CD4-positive, alpha-beta T cell (primary cell): ENCODE data around the gene KRT1. TPM values are rescaled to one million over a fixed set of nuclear protein-coding genes. Genes with fewer than 3 reads are reported as not detected.

Experiments
- ATAC-seq: fragments of 200-7000 bp; cut with Tn5 transposase; one replicate; pipeline ENCODE4 v1.10.0; 2022; ENCODE audit warnings: mild to moderate bottlenecking; ENCODE audit not compliant: poor library complexity
- CTCF ChIA-PET: fragments of 350-600 bp; sonication (Branson Sonifier 250); formaldehyde crosslinking; loops from one replicate; lab custom pipeline; 2021; ENCODE audit warnings: antibody characterized with exemption, inconsistent platforms; lab: Charles Lee
- POLR2A ChIA-PET: fragments of 350-600 bp; sonication (Branson Sonifier 250); formaldehyde crosslinking; loops from one replicate; lab custom pipeline; 2021; ENCODE audit warnings: antibody characterized with exemption, inconsistent platforms; lab: Charles Lee
- DNase-seq, 14 experiments: peaks; one replicate each; pipeline ENCODE4 v3.0.0-alpha.2; 2013 to 2020; ENCODE audit warnings: mixed read lengths in 2 of 14
- H3K27ac ChIP-seq, 2 donors: one replicate each; pipeline versions ENCODE4 v1.5.1 to v1.7.0; 2013; ENCODE audit warnings: low read length in 2 of 2, low read depth in 1 of 2, mild to moderate bottlenecking in 1 of 2
- H3K27me3 ChIP-seq, 2 experiments: 1 replicate in 1 of 2; 2 replicates in 1 of 2; pipeline versions ENCODE4 v1.6.1 to v1.7.0; 2013; ENCODE audit warnings: low read length in 2 of 2, control low read depth in 1 of 2, mild to moderate bottlenecking in 1 of 2, moderate library complexity in 1 of 2; ENCODE audit not compliant: insufficient read depth in 2 of 2, control insufficient read depth in 1 of 2
- H3K36me3 ChIP-seq: one replicate; pipeline ENCODE4 v1.6.1; 2013; ENCODE audit warnings: low read length, control low read depth; ENCODE audit not compliant: insufficient read depth
- H3K4me1 ChIP-seq: one replicate; pipeline ENCODE4 v1.6.1; 2013; ENCODE audit warnings: low read length, control low read depth; ENCODE audit not compliant: insufficient read depth
- H3K4me3 ChIP-seq: one replicate; pipeline ENCODE4 v1.5.1; 2013; ENCODE audit warnings: mild to moderate bottlenecking, low read length, moderate library complexity
- H3K9me3 ChIP-seq, 2 experiments: 1 replicate in 1 of 2; 2 replicates in 1 of 2; pipeline versions ENCODE4 v1.6.1 to v1.7.0; 2013; ENCODE audit warnings: low read length in 2 of 2, mild to moderate bottlenecking in 2 of 2, control low read depth in 1 of 2, moderate library complexity in 1 of 2; ENCODE audit not compliant: control insufficient read depth in 1 of 2, insufficient read depth in 1 of 2
- H3K27ac Mint-ChIP-seq: one replicate; pipeline ENCODE4 v1.8.0; 2020; ENCODE audit warnings: mixed read lengths
- H3K27me3 Mint-ChIP-seq: one replicate; pipeline ENCODE4 v1.8.0; 2021; ENCODE audit warnings: mixed read lengths
- H3K36me3 Mint-ChIP-seq: one replicate; pipeline ENCODE4 v1.8.0; 2021; ENCODE audit warnings: low read depth, mixed read lengths
- H3K4me1 Mint-ChIP-seq: one replicate; pipeline ENCODE4 v1.8.0; 2021; ENCODE audit warnings: low read depth, mixed read lengths
- H3K4me3 Mint-ChIP-seq: one replicate; pipeline ENCODE4 v1.8.0; 2020; ENCODE audit warnings: mild to moderate bottlenecking, mixed read lengths
- H3K9me3 Mint-ChIP-seq: one replicate; pipeline ENCODE4 v1.8.0; 2020; ENCODE audit warnings: mixed read lengths
- CTCF ChIP-seq: fragments of 200-600 bp; IDR thresholded peaks from one replicate; pipeline ENCODE4 v1.8.0; 2022; ENCODE audit warnings: antibody characterized with exemption, mild to moderate bottlenecking
- intact Hi-C, 2 experiments: fragments of 100-400 bp; cut with DNase I in 1 of 2; cut with micrococcal nuclease in 1 of 2; formaldehyde crosslinking; loops; one replicate each; pipeline versions ENCODE4 v1.15.1 to v1.9.0; 2023 to 2025; cut with DNase I, micrococcal nuclease
- total RNA-seq, 174 experiments: library from RNA in 2 of 174; stranded (reverse) in 2 of 174; gene quantifications; one replicate each; pipeline ENCODE4 v1.2.3 and lab custom pipeline; 2021 to 2026

The KRT1 gene
- total RNA-seq, 2 experiments from 2014 or later: 3.9 to 4.0 TPM

GRCh38 chr12:52694151-52694550 is 13.9 kb upstream of the KRT1 start:
- Mint-ChIP-seq H3K4me3 (no peak overlapping the region), H3K4me1 (peaks cover 40% of the 10 kb centered on the region), H3K27ac (no peak overlapping the region), H3K27me3 (no peaks in the 10 kb centered on the region), H3K36me3 (no peaks in the 10 kb centered on the region), H3K9me3 (no peaks in the 10 kb centered on the region)
- POLR2A ChIA-PET: interaction anchor here (0.7 kb wide), 1 partner anchor 236 kb away, joined by 4 read pairs; no protein-coding TSS in a partner anchor
- peaks cover 27% of the 10 kb centered on the region for H3K4me1 ChIP-seq
- no peaks in the 10 kb centered on the region for H3K9me3 ChIP-seq
- no peak for TF ChIP-seq CTCF
- H3K27me3 ChIP-seq: no peaks in the 10 kb centered on the region
- no peak for DNase-seq
- ATAC-seq: no peak
- intact Hi-C loops: loop anchor here (5.0 kb wide), 3 partner anchors 48 to 82 kb away; no protein-coding TSS in a partner anchor
- H3K27ac ChIP-seq: no peak overlapping the region
- no peaks in the 10 kb centered on the region for H3K36me3 ChIP-seq
- H3K4me3 ChIP-seq: no peak overlapping the region
- CTCF ChIA-PET: no interaction called here

GRCh38 chr12:52693261-52693660 is 13.1 kb upstream of the KRT1 start:
- H3K4me1 Mint-ChIP-seq: peaks cover 47% of the 10 kb centered on the region
- H3K27me3 ChIP-seq: no peaks in the 10 kb centered on the region
- no peak for TF ChIP-seq CTCF
- peaks cover 27% of the 10 kb centered on the region for H3K4me1 ChIP-seq
- H3K27me3 Mint-ChIP-seq: no peaks in the 10 kb centered on the region
- no peaks in the 10 kb centered on the region for H3K36me3 ChIP-seq
- peak overlapping the region; percentile 64 for H3K4me3 Mint-ChIP-seq
- intact Hi-C loops: loop anchor here (5.0 kb wide), 3 partner anchors 49 to 81 kb away; no protein-coding TSS in a partner anchor
- DNase-seq: no peak
- no peak for ATAC-seq
- ChIA-PET CTCF (no interaction called here), POLR2A (interaction anchor here (2.6 kb wide), 1 partner anchor 107 kb away, joined by 12 read pairs; no protein-coding TSS in a partner anchor)
- H3K4me3 ChIP-seq: no peak overlapping the region
- no peak overlapping the region for H3K27ac ChIP-seq
- no peaks in the 10 kb centered on the region for H3K9me3 ChIP-seq
- peak overlapping the region; percentile 87 for H3K27ac Mint-ChIP-seq
- no peaks in the 10 kb centered on the region for H3K36me3 Mint-ChIP-seq
- H3K9me3 Mint-ChIP-seq: no peaks in the 10 kb centered on the region

GRCh38 chr12:52692254-52692653 is 12.0 kb upstream of the KRT1 start:
- peak overlapping the region; percentile 87 for H3K27ac Mint-ChIP-seq
- H3K9me3 Mint-ChIP-seq: no peaks in the 10 kb centered on the region
- H3K36me3 Mint-ChIP-seq: no peaks in the 10 kb centered on the region
- H3K27me3 Mint-ChIP-seq: no peaks in the 10 kb centered on the region
- CTCF ChIA-PET: no interaction called here
- TF ChIP-seq CTCF: no peak
- Histone ChIP-seq H3K4me1 (peaks cover 32% of the 10 kb centered on the region), H3K4me3 (no peak overlapping the region), H3K27ac (no peak overlapping the region), H3K9me3 (no peaks in the 10 kb centered on the region), H3K27me3 (no peaks in the 10 kb centered on the region), H3K36me3 (no peaks in the 10 kb centered on the region)
- H3K4me1 Mint-ChIP-seq: peaks cover 56% of the 10 kb centered on the region
- DNase-seq (no peak), ATAC-seq (no peak)
- POLR2A ChIA-PET: interaction anchor here (0.8 to 2.8 kb wide), 6 partner anchors 10 to 106 kb away, joined by 3 to 17 read pairs (median 10); no protein-coding TSS in a partner anchor
- intact Hi-C loops: loop anchor here (5.0 kb wide), 3 partner anchors 50 to 80 kb away; no protein-coding TSS in a partner anchor
- peak overlapping the region; percentile 64 for H3K4me3 Mint-ChIP-seq
